Heart right ventricle (tissue), 16 donors: ENCODE data around the gene UBE3A. TPM values are rescaled to one million over a fixed set of nuclear protein-coding genes. Genes with fewer than 3 reads are reported as not detected.

ENCODE experiments used
- ATAC-seq, 8 donors: fragments of 200-7000 bp; cut with Tn5 transposase; one replicate each; pipeline ENCODE4 v1.9.1; 2020; ENCODE audit warnings: mild to moderate bottlenecking in 8 of 8, moderate library complexity in 8 of 8, moderate number of reproducible peaks in 1 of 8
- DNase-seq, 2 donors: peaks; one replicate each; pipeline ENCODE4 v3.0.0-alpha.2; 2020
- H3K27ac ChIP-seq, 10 donors: fragments of 200-600 bp; sonication (generic) in 2 of 10; one replicate each; pipeline versions ENCODE4 v1.5.0 to v1.8.0; 2020 to 2022; ENCODE audit warnings: mild to moderate bottlenecking in 3 of 10
- H3K27me3 ChIP-seq, 7 donors: fragments of 200-600 bp; one replicate each; pipeline ENCODE4 v1.8.0; 2021 to 2022; ENCODE audit warnings: mild to moderate bottlenecking in 2 of 7
- H3K36me3 ChIP-seq, 9 donors: fragments of 200-600 bp; sonication (generic) in 1 of 9; one replicate each; pipeline versions ENCODE4 v1.5.0 to v1.8.0; 2020 to 2022; ENCODE audit warnings: mild to moderate bottlenecking in 2 of 9
- H3K4me1 ChIP-seq, 9 donors: fragments of 200-600 bp; sonication (generic) in 1 of 9; one replicate each; pipeline versions ENCODE4 v1.5.0 to v1.8.0; 2020 to 2022; ENCODE audit warnings: mild to moderate bottlenecking in 4 of 9
- H3K4me3 ChIP-seq, 10 donors: fragments of 200-600 bp; sonication (generic) in 2 of 10; one replicate each; pipeline versions ENCODE4 v1.5.0 to v1.8.0; 2020 to 2022; ENCODE audit warnings: mild to moderate bottlenecking in 7 of 10, moderate library complexity in 2 of 10
- H3K9me3 ChIP-seq, 11 donors: fragments of 200-600 bp in 10 of 11; sonication (generic) in 2 of 11; one replicate each; pipeline versions ENCODE4 v1.5.0 to v1.8.0; 2013 to 2022; ENCODE audit warnings: mild to moderate bottlenecking in 2 of 11, control low read depth in 1 of 11, moderate library complexity in 1 of 11
- CTCF ChIP-seq, 9 donors: fragments of 200-600 bp; sonication (generic) in 2 of 9; IDR thresholded peaks; one replicate each; pipeline versions ENCODE4 v1.5.0 to v1.8.0; 2021 to 2022; ENCODE audit warnings: antibody characterized with exemption in 9 of 9, mild to moderate bottlenecking in 5 of 9, moderate library complexity in 1 of 9
- WGBS, 2 donors: extraction: QIAGEN DNeasy Blood & Tissue Kit; methylation state at CpG; one replicate each; pipeline ENCODE4 v1.1.7; 2013; ENCODE audit warnings: inconsistent platforms in 1 of 2; 5-methylcytosine and 5-hydroxymethylcytosine counted together
- intact Hi-C, 10 donors: fragments of 100-400 bp; cut with DNase I; formaldehyde crosslinking; loops; one replicate each; pipeline versions ENCODE4 v1.11.1 to v1.14.2; 2022
- polyA plus RNA-seq, 2 donors: library from polyadenylated mRNA; stranded (reverse); fragments of 200-250 nt; gene quantifications; one replicate each; pipeline ENCODE4 v1.2.3, GENCODE V29; 2013
- total RNA-seq, 10 donors: library from RNA; stranded (reverse); fragmentation: NEBNext Ultra II Directional in 3 of 10; extraction: Animal tissue kit (Norgen Biotek cat#: 25700) in 3 of 10; gene quantifications; one replicate each; pipeline versions ENCODE4 v1.2.1 to v1.2.4, GENCODE V29; 2021 to 2023
- donor health status: Arrhythmogenic right ventricular cardiomyopathy.
- donor health status: ischemic (EF 13 %, LVEDD 7.1; RV severe dilation, severe dysfunction).
- donor health status: healthy with polysubstance abuse.
- donor health status: DM: no; HTN: yes; CAD: no.
- donor health status: DM: no; HTN: no; CAD: no.
- donor health status: ischemic (EF 25% LVEDD 6.9; RV normal size, moderate dysfunction).
- donor health status: ischemic (EF 25% LVEDD 5.7; RV mildly dilated, moderate dysfunction).
- donor health status: healthy.
- donor health status: DM: yes; HTN: yes; CAD: no.
- donor health status: Ischemic cardiomyopathy.
- donor health status: ischemic (EF 35%, LVEDD 5.7; RV mildly dilated, moderate dysfunction).
- donor health status: nonischemic (EF 11% LVEDD 7.7; RV severe dilation, severe dysfunction).
- donor health status: DM: yes; HTN: yes; CAD: no.
- donor health status: PGD.
- donor health status: ischemic (EF 29% LVEDD 5.4; RV normal size, mild dysfunction).
- donor health status: nonischemic (EF 23%, LVEDD 6.1; RV moderate dilation, normal function).

UBE3A gene
- total and polyA plus RNA-seq, 12 donors = 24.2 to 146 (median 108) TPM

GRCh38 chr15:25402342-25402741 is 36.5 kb downstream of the UBE3A start:
- peaks cover 0 to 27% (median 14%) of the 10 kb centered on the region in 11 donors for H3K9me3 ChIP-seq
- ATAC-seq = peak in 2 of 8 donors; percentile 10 to 50
- peaks cover 0 to 58% (median 26%) of the 10 kb centered on the region in 9 donors for H3K36me3 ChIP-seq
- no peak for DNase-seq
- TF ChIP-seq CTCF (IDR thresholded peaks at IDR 0.05) = no peak
- H3K4me3 ChIP-seq = no peak overlapping the region
- intact Hi-C loops = loop anchor here in 2 of 10 donors (5.0 to 10.0 kb wide), 2 partner anchors 48 to 55 kb away; no protein-coding TSS in a partner anchor
- H3K27ac ChIP-seq = peak overlapping the region in 1 of 10 donors; percentile 65
- H3K4me1 ChIP-seq = peaks cover 0 to 33% (median 9%) of the 10 kb centered on the region in 9 donors
- WGBS, 2 donors = 97 to 100% methylated on average over 2 of the region's 2 CpGs
- H3K27me3 ChIP-seq = no peaks in the 10 kb centered on the region

GRCh38 chr15:25401501-25401900 is 37.3 kb downstream of the UBE3A start:
- ATAC-seq = no peak
- peaks cover 0 to 52% (median 26%) of the 10 kb centered on the region in 9 donors for H3K36me3 ChIP-seq

GRCh38 chr15:25397100-25397499 is 41.7 kb downstream of the UBE3A start:
- Histone ChIP-seq H3K36me3 (peaks cover 0 to 27% (median 5%) of the 10 kb centered on the region in 9 donors), H3K4me1 (peaks cover 0 to 64% (median 20%) of the 10 kb centered on the region in 9 donors), H3K27me3 (no peaks in the 10 kb centered on the region), H3K4me3 (no peak overlapping the region), H3K9me3 (peaks cover 0 to 15% (median 10%) of the 10 kb centered on the region in 11 donors), H3K27ac (no peak overlapping the region)
- DNase-seq (no peak), ATAC-seq (no peak)
- no peak for TF ChIP-seq CTCF (IDR thresholded peaks at IDR 0.05)
- intact Hi-C loops = loop anchor here in 1 of 10 donors (5.0 kb wide), 1 partner anchor 35 kb away; no protein-coding TSS in a partner anchor

More at GRCh38 chr15:25401501-25401900, 37.3 kb downstream of the UBE3A start:
- DNase-seq = no peak
- no peak for TF ChIP-seq CTCF (IDR thresholded peaks at IDR 0.05)
- H3K9me3 ChIP-seq = peaks cover 0 to 27% (median 14%) of the 10 kb centered on the region in 11 donors
- H3K27ac ChIP-seq = peak overlapping the region in 1 of 10 donors; percentile 65
- H3K4me3 ChIP-seq = no peak overlapping the region
- H3K4me1 ChIP-seq = peaks cover 0 to 37% (median 6%) of the 10 kb centered on the region in 9 donors
- H3K27me3 ChIP-seq = no peaks in the 10 kb centered on the region
- intact Hi-C loops = loop anchor here in 2 of 10 donors (5.0 to 10.0 kb wide), 2 partner anchors 47 to 54 kb away; no protein-coding TSS in a partner anchor

GRCh38 chr15:25394898-25395297 is 43.9 kb downstream of the UBE3A start:
- Histone ChIP-seq H3K27ac (no peak overlapping the region), H3K9me3 (no peaks in the 10 kb centered on the region), H3K27me3 (no peaks in the 10 kb centered on the region), H3K4me3 (no peak overlapping the region), H3K4me1 (peaks cover 0 to 58% (median 20%) of the 10 kb centered on the region in 9 donors), H3K36me3 (peaks cover 0 to 29% (median 0%) of the 10 kb centered on the region in 9 donors)
- 54 to 56% methylated on average over 2 of the region's 2 CpGs for WGBS, 2 donors
- no peak for TF ChIP-seq CTCF (IDR thresholded peaks at IDR 0.05)
- ATAC-seq (no peak), DNase-seq (no peak)
- intact Hi-C loops = loop anchor here in 1 of 10 donors (5.0 kb wide), 1 partner anchor 37 kb away; no protein-coding TSS in a partner anchor
